ENCODE results near the gene TEX54.

DNA sequence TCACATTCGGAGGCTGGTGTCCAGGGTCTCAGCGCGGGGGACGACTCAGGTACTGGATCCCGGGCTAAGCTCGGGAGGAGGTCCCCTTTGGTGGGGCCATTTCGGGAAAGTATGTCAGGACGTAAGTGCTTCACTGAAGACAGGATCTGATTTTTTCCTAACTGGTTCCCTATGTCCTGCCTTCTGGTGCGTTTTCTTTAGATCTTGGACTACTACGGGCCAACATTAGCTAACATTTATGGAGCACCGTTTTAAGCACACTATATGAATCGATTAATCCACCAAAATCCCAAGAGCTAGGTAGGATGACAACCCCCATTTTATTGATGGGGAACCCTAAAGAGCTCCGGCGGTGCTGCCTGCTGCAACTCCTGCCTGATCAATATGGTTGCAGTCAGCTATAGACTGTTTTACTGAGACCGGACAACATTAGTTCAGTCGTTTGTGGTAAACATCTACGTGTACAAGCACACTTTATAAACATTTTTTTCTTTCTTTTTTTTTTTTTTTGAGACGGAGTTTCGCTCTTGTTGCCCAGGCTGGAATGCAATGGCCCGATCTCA lies 23.8 kb upstream of the TEX54 start:
- TF ChIP-seq POLR2A (IDR thresholded peaks at IDR 0.05) = no peak
- TF ChIP-seq, protein P1, sequence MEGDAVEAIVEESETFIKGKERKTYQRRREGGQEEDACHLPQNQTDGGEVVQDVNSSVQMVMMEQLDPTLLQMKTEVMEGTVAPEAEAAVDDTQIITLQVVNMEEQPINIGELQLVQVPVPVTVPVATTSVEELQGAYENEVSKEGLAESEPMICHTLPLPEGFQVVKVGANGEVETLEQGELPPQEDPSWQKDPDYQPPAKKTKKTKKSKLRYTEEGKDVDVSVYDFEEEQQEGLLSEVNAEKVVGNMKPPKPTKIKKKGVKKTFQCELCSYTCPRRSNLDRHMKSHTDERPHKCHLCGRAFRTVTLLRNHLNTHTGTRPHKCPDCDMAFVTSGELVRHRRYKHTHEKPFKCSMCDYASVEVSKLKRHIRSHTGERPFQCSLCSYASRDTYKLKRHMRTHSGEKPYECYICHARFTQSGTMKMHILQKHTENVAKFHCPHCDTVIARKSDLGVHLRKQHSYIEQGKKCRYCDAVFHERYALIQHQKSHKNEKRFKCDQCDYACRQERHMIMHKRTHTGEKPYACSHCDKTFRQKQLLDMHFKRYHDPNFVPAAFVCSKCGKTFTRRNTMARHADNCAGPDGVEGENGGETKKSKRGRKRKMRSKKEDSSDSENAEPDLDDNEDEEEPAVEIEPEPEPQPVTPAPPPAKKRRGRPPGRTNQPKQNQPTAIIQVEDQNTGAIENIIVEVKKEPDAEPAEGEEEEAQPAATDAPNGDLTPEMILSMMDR (IDR thresholded peaks at IDR 0.05) = no peak
- TF ChIP-seq POLR2AphosphoS5 (IDR thresholded peaks at IDR 0.05) = no peak

Data from breast epithelium (tissue), 3 donors.